Spinal cord (tissue), 10 donors: ENCODE data around the gene SH3BGRL. TPM values are rescaled to one million over a fixed set of nuclear protein-coding genes. Genes with fewer than 3 reads are reported as not detected.

Source experiments
- DNase-seq, 6 donors: peaks; one replicate each; pipeline versions ENCODE4 v3.0.0 to v3.0.0-alpha.2; 2013 to 2015; ENCODE audit warnings: low spot score in 6 of 6, low read depth in 4 of 6
- H3K27ac ChIP-seq: one replicate; pipeline ENCODE4 v1.5.1; 2013; ENCODE audit warnings: low read depth, low read length, control low read depth
- H3K27me3 ChIP-seq: one replicate; pipeline ENCODE4 v1.6.1; 2013; ENCODE audit warnings: low read length; ENCODE audit not compliant: control insufficient read depth, insufficient read depth
- H3K36me3 ChIP-seq: one replicate; pipeline ENCODE4 v1.6.1; 2013; ENCODE audit warnings: low read length; ENCODE audit not compliant: control insufficient read depth, insufficient read depth
- H3K4me1 ChIP-seq: one replicate; pipeline ENCODE4 v1.6.1; 2013; ENCODE audit warnings: low read length; ENCODE audit not compliant: control insufficient read depth, insufficient read depth
- H3K4me3 ChIP-seq: one replicate; pipeline ENCODE4 v1.5.1; 2013; ENCODE audit warnings: low read depth, low read length, control low read depth
- H3K9me3 ChIP-seq: one replicate; pipeline ENCODE4 v1.6.1; 2013; ENCODE audit warnings: low read length; ENCODE audit not compliant: control insufficient read depth, insufficient read depth
- WGBS: methylation state at CpG from one replicate; pipeline ENCODE4 v1.1.5; 2013; ENCODE audit warnings: missing lambda C conversion rate; ENCODE audit not compliant: insufficient coverage; 5-methylcytosine and 5-hydroxymethylcytosine counted together
- long read RNA-seq, 4 donors: transcript quantifications; one replicate each; lab custom pipeline, GENCODE V29; 2026
- polyA plus RNA-seq, 2 donors: library from polyadenylated mRNA; unstranded; fragments of 120-200 nt; gene quantifications; one replicate each; pipeline ENCODE4 v1.2.1, GENCODE V29; 2013; ENCODE audit not compliant: insufficient read length in 2 of 2
- total RNA-seq, 2 donors: library from RNA; depleted of rRNA in 1 of 2; stranded (reverse); fragments of 120-200 nt in 1 of 2; fragments of >200 nt in 1 of 2; gene quantifications; one replicate each; pipeline versions ENCODE4 v1.2.3 to v1.2.4, GENCODE V29; 2013 to 2014
- donor health status: healthy.

SH3BGRL gene
- total RNA-seq (100 to 1,000 TPM; 119 to 131 TPM), polyA plus RNA-seq (100 to 1,000 TPM; 142 to 178 TPM)
- long read RNA-seq, donor 1, transcript SH3BGRL-201 (4 exons, 1,923 nt) = major isoform, 73 of 105 reads
- long read RNA-seq, donor 1, partial matches to known transcripts = 32 of 105 reads
- long read RNA-seq, donor 1, other reads (novel, unspliced or antisense) = 0 of 105 reads
- long read RNA-seq, donor 2, transcript SH3BGRL-201 (4 exons, 1,923 nt) = major isoform, 36 of 46 reads
- long read RNA-seq, donor 2, partial matches to known transcripts = 9 of 46 reads
- long read RNA-seq, donor 2, other reads (novel, unspliced or antisense) = 0 of 46 reads
- long read RNA-seq, donor 3, transcript SH3BGRL-201 (4 exons, 1,923 nt) = major isoform, 42 of 50 reads
- long read RNA-seq, donor 3, partial matches to known transcripts = 8 of 50 reads
- long read RNA-seq, donor 3, other reads (novel, unspliced or antisense) = 0 of 50 reads
- long read RNA-seq, donor 4, transcript SH3BGRL-201 (4 exons, 1,923 nt) = major isoform, 131 of 150 reads
- long read RNA-seq, donor 4, partial matches to known transcripts = 11 of 150 reads
- long read RNA-seq, donor 4, other reads (novel, unspliced or antisense) = 5 of 150 reads

DNA sequence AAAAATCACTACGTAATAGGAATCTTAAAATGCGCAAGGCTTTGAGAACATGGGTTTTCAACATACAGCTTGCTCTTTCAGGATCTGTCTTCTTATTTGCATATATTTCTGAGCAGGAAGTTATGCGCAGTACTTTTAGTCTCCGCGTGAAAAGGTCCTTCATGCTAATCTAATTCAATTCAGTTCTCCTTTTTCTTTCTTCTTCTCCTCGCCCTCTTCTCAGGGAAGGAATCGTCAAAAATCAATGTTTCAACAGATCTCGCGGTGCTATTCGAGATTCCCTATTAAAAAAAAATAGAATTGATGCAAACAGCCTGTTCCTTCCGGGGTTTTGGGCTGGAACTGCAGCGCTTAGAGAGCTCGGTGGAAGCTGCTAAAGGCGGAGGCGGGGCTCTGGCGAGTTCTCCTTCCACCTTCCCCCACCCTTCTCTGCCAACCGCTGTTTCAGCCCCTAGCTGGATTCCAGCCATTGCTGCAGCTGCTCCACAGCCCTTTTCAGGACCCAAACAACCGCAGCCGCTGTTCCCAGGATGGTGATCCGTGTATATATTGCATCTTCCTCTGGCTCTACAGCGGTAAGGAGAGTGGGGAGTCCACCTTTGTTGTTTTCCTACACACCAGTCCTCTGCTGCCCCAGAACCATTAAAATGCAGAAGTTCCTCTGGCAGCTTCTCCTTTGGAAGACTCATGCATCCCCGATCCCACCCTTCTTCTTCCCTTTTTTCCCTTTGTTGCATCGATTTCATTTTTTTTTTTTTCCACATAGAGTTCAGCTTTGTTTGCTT is at the start of gene SH3BGRL, which contains the start of gene HMGN5:
Gene SH3BGRL, plus strand, starts transcription at position 432 of the 785 bp plus-strand sequence. Its CDS starts 99 bp downstream, at position 531.
Gene HMGN5, minus strand, starts transcription at position 243 of the 785 bp plus-strand sequence. CDS start 80,364 bp downstream, outside the sequence.
- no peaks in the 10 kb centered on the region for H3K36me3 ChIP-seq
- H3K4me1 ChIP-seq = no peaks in the 10 kb centered on the region
- H3K4me3 ChIP-seq = peak within 1 kb of the TSS; percentile 41
- peak in 5 of 6 donors; percentile 53 to 95 (median 68) for DNase-seq
- H3K27me3 ChIP-seq = no peaks in the 10 kb centered on the region
- H3K9me3 ChIP-seq = no peaks in the 10 kb centered on the region
- peak within 1 kb of the TSS; percentile 73 for H3K27ac ChIP-seq
- 16% methylated on average over 14 of the region's 23 CpGs for WGBS

GRCh38 chrX:81168391-81168790 is 33.5 kb upstream of the SH3BGRL start:
- 57% methylated on average over 1 of the region's 3 CpGs for WGBS

GRCh38 chrX:81174286-81174685 is 27.6 kb upstream of the SH3BGRL start:
- no peak overlapping the region for H3K27ac ChIP-seq
- WGBS = no CpG with 5 or more reads among the region's 1 CpG

More at GRCh38 chrX:81168391-81168790, 33.5 kb upstream of the SH3BGRL start:
- no peak overlapping the region for H3K27ac ChIP-seq
- H3K36me3 ChIP-seq = no peaks in the 10 kb centered on the region
- no peak overlapping the region for H3K4me3 ChIP-seq
- H3K27me3 ChIP-seq = no peaks in the 10 kb centered on the region
- DNase-seq = no peak
- no peaks in the 10 kb centered on the region for H3K4me1 ChIP-seq
- H3K9me3 ChIP-seq = no peaks in the 10 kb centered on the region

DNA sequence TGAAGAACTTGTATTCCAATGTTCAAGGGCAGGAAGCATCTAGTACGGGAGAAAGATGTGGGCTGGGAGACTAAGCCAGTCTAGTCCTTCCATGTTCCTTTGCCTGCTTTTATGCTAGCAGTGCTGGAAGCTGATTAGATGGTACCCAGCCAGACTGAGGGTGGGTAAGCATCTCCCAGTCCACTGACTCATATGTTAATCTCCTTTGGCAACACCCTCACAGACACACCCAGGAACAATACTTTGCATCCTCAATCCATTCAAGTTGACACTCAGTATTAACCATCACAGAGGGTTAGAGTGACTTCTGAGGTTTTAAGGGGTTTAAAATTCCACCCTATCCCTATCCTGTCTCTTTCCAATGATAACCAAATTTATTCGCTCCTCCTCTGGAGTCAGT is 6.6 kb upstream of the SH3BGRL start:
- WGBS = no CpG with 5 or more reads among the region's 2 CpGs
- H3K4me3 ChIP-seq = no peak overlapping the region
- no peak for DNase-seq

More at GRCh38 chrX:81174286-81174685, 27.6 kb upstream of the SH3BGRL start:
- no peak overlapping the region for H3K4me3 ChIP-seq
- no peaks in the 10 kb centered on the region for H3K9me3 ChIP-seq
- no peaks in the 10 kb centered on the region for H3K27me3 ChIP-seq
- H3K4me1 ChIP-seq = no peaks in the 10 kb centered on the region
- peak in 3 of 6 donors; percentile 17 to 63 (median 39) for DNase-seq
- H3K36me3 ChIP-seq = no peaks in the 10 kb centered on the region

GRCh38 chrX:81195712-81196111 is 6.2 kb upstream of the SH3BGRL start:
- no peaks in the 10 kb centered on the region for H3K36me3 ChIP-seq
- no peaks in the 10 kb centered on the region for H3K9me3 ChIP-seq
- H3K27me3 ChIP-seq = no peaks in the 10 kb centered on the region
- WGBS = 0% methylated on average over 1 of the region's 5 CpGs
- DNase-seq = peak in 2 of 6 donors; percentile 16 to 26
- no peaks in the 10 kb centered on the region for H3K4me1 ChIP-seq
- H3K4me3 ChIP-seq = no peak overlapping the region
- no peak overlapping the region for H3K27ac ChIP-seq

More for the DNA sequence above, 6.6 kb upstream of the SH3BGRL start:
- H3K27ac ChIP-seq = no peak overlapping the region
- no peaks in the 10 kb centered on the region for H3K4me1 ChIP-seq
- no peaks in the 10 kb centered on the region for H3K36me3 ChIP-seq
- no peaks in the 10 kb centered on the region for H3K27me3 ChIP-seq
- H3K9me3 ChIP-seq = no peaks in the 10 kb centered on the region

DNA sequence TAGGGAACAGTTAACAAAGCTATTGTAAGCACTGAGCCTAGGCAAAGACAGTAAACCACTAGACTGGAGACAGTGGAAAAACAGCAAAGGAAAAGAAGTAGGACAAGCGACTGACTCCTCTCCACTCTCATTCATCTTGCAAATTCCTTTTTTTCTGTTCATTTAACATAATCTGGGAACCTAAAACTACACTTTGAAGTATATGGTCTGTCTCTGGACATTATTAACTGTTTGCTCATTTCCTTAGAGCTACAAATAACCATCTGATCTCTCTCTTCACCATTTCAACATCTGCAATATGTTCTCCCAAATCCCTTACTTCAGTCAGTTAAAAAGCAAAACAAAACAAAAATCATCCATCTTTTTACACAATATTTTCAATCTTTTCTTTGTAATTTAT is 831 bp upstream of the SH3BGRL start:
- DNase-seq = peak in 2 of 6 donors; percentile 6 to 13
- peak overlapping the region; percentile 41 for H3K4me3 ChIP-seq
- no peaks in the 10 kb centered on the region for H3K36me3 ChIP-seq
- H3K27ac ChIP-seq = peak overlapping the region; percentile 73
- H3K27me3 ChIP-seq = no peaks in the 10 kb centered on the region
- no peaks in the 10 kb centered on the region for H3K4me1 ChIP-seq
- H3K9me3 ChIP-seq = no peaks in the 10 kb centered on the region
- no CpG with 5 or more reads among the region's 1 CpG for WGBS

DNA sequence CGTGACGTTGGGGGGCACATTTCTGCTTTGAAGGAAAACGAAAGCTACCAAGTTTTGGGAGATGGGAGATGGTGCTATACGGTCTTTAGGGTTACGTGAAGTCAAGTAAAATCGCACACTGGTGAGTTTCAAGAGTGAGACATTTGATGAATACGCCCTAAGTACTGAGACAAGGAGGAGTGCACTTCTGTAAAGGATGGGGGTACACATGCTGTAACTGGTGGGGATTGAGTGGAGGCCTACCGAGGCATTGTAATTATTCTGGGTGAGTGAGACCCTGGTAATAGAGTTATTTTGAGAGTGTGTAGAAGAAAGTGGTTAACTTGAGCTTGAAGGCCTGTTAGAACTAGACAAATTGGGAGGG is 536 bp downstream of the SH3BGRL start:
- Histone ChIP-seq H3K4me3 (peak overlapping the region; percentile 41), H3K27me3 (no peaks in the 10 kb centered on the region), H3K27ac (peak overlapping the region; percentile 73), H3K4me1 (no peaks in the 10 kb centered on the region), H3K9me3 (no peaks in the 10 kb centered on the region), H3K36me3 (no peaks in the 10 kb centered on the region)
- DNase-seq = peak in 1 of 6 donors; percentile 14
- WGBS = 32% methylated on average over 8 of the region's 8 CpGs

DNA sequence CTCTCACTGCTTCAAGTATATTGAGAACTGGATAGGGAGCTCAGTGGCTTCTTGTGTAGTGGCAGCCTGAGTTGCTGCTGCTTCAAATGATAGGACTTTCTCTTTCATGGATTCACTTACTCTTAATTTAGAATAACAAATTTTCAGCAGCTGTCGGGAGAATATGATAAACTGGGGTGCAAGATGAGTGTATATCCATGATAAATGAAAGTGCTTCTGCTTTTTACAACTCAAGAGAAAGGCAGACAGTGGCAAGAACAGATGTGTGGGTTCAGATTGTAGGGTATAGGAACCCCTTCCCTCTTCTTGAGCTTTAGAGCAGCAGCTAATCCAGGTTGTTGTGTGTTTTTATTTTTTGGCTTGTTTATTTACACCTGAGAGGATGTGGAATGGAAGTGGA is 1.0 kb downstream of the SH3BGRL start:
- Histone ChIP-seq H3K36me3 (no peaks in the 10 kb centered on the region), H3K27me3 (no peaks in the 10 kb centered on the region), H3K9me3 (no peaks in the 10 kb centered on the region), H3K27ac (peak overlapping the region; percentile 73), H3K4me1 (no peaks in the 10 kb centered on the region), H3K4me3 (peak overlapping the region; percentile 41)
- WGBS = no CpG with 5 or more reads among the region's 1 CpG
- DNase-seq = peak in 1 of 6 donors; percentile 12

- WGBS = no CpG with 5 or more reads among the region's 2 CpGs
- no peaks in the 10 kb centered on the region for H3K4me1 ChIP-seq
- H3K36me3 ChIP-seq = no peaks in the 10 kb centered on the region
- no peak overlapping the region for H3K4me3 ChIP-seq
- DNase-seq = no peak
- H3K27ac ChIP-seq = no peak overlapping the region
- H3K27me3 ChIP-seq = no peaks in the 10 kb centered on the region
- H3K9me3 ChIP-seq = no peaks in the 10 kb centered on the region
Observed at GRCh38 chrX:81205551-81205950, 3.6 kb downstream of the SH3BGRL start.
